ENCODE measurements around the gene P2RY2.
"Not testable (repeated sequence)": the region's sequence is repeated elsewhere in the genome, so short reads cannot be mapped to it uniquely, and the experiment has no call there.

The P2RY2 gene

GRCh38 chr11:73270016-73270854 is 52.2 kb downstream of the P2RY2 start:
- DNase-seq: no peak

DNA sequence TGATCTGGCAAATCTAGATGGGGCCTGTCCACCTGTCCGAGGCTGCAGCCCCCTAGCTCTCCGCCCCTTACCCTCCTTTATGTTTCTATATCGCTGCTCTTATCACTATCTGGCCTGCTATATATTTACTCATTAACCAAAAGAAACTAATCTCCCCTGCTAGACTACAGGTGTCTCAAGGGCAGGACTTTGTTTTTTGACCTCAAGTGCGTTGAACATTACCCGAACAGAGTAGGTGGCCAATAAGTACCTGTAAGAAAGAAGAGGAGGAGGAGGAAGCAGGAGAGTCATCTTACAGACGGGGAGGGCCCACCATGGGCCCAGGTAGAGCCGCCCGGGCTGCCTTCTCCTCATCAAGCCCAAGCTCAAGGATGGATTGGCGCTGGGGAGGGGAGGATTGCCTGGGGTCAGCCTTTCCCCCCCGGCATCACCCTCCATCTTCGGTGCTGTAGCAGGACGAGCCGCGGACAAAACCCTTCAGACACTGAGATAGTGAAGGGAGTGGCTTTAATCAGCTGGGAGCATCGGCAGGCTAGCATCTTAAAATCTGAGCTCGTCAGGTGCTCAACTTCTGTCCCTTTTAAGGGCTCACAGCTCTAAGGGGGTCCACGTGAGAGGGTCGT is 52.9 kb downstream of the P2RY2 start:
- DNase-seq: no peak

GRCh38 chr11:73271478-73271865 is 53.4 kb downstream of the P2RY2 start:
- not testable (repeated sequence) for DNase-seq

DNA sequence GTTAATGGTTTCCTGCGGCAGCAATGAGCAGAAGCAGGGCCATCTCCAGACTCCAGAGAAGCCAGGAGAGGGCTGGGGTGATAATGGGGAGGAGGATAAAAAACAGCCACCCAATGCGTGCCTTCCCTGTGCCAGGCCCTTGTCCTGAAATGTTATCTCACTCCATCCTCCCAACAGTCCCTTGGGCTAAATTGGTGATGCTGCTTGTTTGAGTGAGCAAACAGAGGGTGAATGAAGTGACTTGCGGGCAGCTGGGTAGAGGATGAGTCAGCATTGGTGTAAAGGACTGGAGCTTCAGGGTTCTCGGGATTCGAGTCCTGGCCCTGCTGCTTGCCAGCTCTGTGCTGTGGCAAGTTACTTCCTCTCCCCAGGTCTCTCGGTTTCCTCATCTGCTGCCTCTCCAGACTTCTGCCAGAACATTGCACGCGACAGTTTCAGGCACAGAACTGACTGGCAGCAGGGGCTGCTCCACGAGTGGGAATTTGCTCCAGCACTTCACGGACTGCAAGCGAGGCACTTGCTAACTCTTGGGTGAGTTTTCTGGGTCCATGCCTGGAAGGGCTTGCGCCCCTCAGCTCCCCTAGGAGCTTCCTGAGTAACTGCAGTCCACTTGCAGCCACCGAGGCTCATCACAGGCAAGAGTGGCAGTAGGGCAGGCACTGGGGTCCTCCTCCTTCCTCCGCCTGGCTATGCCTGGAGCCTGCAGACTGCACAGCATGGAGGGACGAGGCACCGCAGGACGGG is 54.0 kb downstream of the P2RY2 start, which contains the start of gene P2RY6:
TSS of gene P2RY6 (plus strand) at position 403 of the 744 bp plus-strand sequence. CDS start 24,181 bp downstream, outside the sequence.
- no peak for DNase-seq

- no peak for DNase-seq
These were observed 54.6 kb downstream of the P2RY2 start for GRCh38 chr11:73272680-73273038.

DNA sequence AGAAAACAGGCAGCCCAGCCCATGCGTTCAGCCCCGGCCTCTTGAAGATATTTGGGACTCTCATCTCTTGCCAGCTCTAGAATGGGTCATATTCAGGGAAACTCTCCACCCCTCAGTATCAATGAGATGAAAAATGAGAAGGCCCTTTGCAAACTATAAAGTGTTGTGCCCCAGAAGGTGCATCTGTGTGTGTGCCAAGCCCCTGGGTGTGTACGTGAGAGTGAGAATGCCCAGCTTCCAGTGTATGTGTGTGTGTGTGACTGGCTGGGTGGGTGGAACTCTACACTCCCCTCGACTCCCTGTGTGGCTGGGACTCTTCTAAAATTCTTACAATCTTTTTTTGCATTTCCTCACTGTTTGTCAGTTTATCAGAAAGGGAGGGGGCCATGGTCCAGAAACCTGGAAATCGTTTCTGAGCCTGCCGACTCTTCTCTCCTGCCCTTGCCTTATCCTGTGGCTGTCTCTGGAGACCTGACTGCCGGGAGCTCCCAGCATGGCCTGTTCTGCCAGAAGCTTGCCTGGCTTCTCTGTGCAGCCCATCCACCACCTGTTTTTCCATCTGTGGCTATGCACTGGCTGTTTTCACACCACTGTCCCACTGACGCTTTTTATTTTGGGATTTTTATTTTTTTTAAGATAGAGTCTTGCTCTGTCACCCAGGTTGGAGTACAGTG is 55.3 kb downstream of the P2RY2 start:
- no peak for DNase-seq

DNA sequence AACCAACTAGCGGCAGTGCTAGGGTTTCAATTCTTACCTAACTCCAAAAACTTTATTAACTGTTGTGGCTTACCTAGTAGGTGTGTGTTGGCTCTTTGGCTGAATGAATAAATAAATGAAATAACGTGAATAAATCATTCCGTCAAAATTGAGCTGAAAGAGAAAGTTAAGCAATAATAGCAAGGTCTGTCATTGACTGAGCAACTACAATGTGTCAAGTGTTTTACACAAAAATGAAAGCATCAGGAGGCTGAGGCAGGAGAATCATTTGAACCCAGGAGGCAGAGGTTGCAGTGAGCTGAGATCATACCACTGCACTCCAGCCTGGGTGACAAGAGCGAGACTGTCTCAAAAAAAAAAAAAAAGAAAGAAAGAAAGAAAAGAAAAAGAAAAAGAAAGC is 56.1 kb downstream of the P2RY2 start:
- not testable (repeated sequence) for DNase-seq

- DNase-seq: no peak
These were observed 56.8 kb downstream of the P2RY2 start for GRCh38 chr11:73274722-73275380.

DNA sequence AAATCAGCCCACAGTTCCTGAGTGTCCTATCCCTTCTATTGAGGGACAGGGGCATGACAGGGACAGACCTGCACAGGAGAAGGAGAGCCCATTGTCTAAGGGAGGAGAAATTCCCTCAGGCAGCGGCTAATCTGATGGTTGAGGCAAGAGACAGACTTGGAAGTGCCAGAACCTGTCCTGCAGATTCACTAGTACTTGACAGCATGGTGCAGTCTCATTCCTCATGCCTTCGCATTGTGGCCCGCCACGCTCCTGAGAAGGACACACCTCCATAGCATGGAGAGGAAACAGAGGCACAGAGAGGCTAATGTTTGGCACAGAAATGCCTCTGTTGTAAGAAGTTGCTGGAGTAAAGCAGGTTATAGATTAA is 57.3 kb downstream of the P2RY2 start:
- DNase-seq: no peak

GRCh38 chr11:73277467-73277866 is 59.4 kb downstream of the P2RY2 start:
- DNase-seq: no peak

DNA sequence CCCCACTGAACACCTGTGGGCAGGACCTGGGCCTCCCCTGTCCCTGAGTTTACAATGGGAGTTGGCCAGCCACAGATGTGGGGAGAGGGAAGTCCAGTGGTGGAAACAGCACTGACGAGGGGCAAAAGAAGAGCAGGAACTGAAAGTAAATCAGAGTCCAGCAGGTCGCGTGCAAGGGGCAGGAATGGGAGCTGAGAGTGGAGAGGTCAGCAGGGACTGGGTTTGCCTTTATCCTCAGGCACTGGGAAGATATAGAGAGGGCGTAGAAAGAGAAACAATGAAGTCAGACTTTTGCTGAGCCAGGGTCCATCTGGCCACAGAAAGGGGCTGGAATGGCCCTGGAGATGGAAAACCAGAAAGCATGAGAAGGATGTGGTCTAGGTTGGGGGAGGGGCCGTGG is 62.5 kb downstream of the P2RY2 start:
- DNase-seq: no peak

- no peak for DNase-seq
These were observed 63.2 kb downstream of the P2RY2 start for GRCh38 chr11:73281201-73281741.

DNA sequence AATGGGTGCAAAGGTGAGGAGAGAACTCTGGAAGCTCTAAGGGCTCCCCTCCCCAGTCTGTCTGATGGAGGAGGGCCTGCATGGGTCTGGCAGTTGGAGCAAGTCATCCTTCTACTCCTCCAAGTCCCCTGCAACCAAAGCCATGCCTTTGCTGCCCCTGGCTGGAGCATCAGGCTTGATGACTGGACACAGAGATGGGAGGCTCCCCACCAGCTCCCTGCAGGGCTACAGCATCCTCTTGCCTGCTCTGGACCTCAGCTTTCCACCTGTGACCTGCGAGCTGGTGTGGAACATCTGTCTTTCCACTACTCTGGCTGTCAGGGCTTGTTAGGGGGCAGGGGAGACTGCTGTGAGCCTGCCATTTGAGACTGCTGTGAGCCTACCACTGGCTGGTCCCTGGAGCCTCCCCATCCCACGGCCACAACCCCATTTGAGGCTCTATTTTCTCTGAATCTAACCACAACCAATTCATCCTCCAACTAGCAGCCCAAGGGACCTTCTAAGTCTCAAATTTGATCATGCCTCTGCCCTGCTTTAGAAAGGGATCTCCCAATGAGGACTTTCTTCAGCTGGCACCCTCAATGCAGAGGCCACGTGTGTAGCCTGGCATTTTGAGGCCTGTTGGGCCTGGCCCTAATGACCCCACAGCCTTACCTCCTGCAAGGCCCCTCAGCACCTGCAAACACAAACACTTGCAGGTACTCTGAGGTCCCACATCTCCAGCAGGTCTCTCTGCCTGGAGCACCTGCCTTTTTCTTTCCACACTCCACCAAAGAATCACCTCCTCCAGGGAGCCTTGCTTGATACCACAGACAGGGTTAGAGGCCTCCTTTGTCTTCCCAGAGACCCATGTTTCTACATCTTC is 63.9 kb downstream of the P2RY2 start:
- DNase-seq: no peak

GRCh38 chr11:73283276-73284000 is 65.4 kb downstream of the P2RY2 start:
- DNase-seq: no peak

GRCh38 chr11:73284106-73284505 is 66.0 kb downstream of the P2RY2 start:
- no peak for DNase-seq

GRCh38 chr11:73285721-73286120 is 67.6 kb downstream of the P2RY2 start:
- DNase-seq: no peak

Data from activated CD4-positive, alpha-beta T cell treated with anti-CD3 and anti-CD28 coated beads, Interleukin-2, amount 50 U/mL, for 16 hours (primary cell).